HEK293 (cell line): ENCODE measurements around the gene C1orf167.

Source experiments
- CTCF ChIA-PET: fragments of 350-600 bp; formaldehyde crosslinking; extraction: SDS; loops from one replicate; lab custom pipeline; 2021; ENCODE audit warnings: antibody characterized with exemption; lab: Yijun Ruan, JAX
- POLR2A ChIA-PET: fragments of 300-600 bp; formaldehyde crosslinking; extraction: SDS; loops from one replicate; lab custom pipeline; 2020; ENCODE audit warnings: antibody characterized with exemption, inconsistent platforms; lab: Yijun Ruan, JAX
- H3K27ac ChIP-seq: fragments of 200-500 bp; sonication (Bioruptor generic); 2 replicates; pipeline ENCODE4 v1.5.1; 2014; ENCODE audit warnings: low read depth, low read length, control low read depth, inconsistent platforms; ENCODE audit errors: extremely low read depth
- H3K36me3 ChIP-seq, 2 experiments: fragments of 200-500 bp in 1 of 2; sonication (Bioruptor generic) in 1 of 2; 1 replicate in 1 of 2; 2 replicates in 1 of 2; pipeline ENCODE4 v1.5.1; 2014 to 2017; ENCODE audit warnings: inconsistent platforms in 2 of 2, low read length in 2 of 2; ENCODE audit not compliant: control insufficient read depth in 2 of 2, insufficient read depth in 1 of 2
- H3K4me1 ChIP-seq: fragments of 200-500 bp; sonication (Bioruptor generic); 2 replicates; pipeline ENCODE4 v1.5.1; 2014; ENCODE audit warnings: mild to moderate bottlenecking, low read length, inconsistent platforms; ENCODE audit not compliant: control insufficient read depth, insufficient read depth
- H3K4me3 ChIP-seq: 2 replicates; pipeline ENCODE4 v1.5.1; 2011; ENCODE audit warnings: low read depth, mild to moderate bottlenecking, control low read depth, low read length, moderate library complexity
- H3K9me3 ChIP-seq: fragments of 200-500 bp; sonication (Bioruptor generic); 2 replicates; pipeline ENCODE4 v1.5.1; 2014; ENCODE audit warnings: low read depth, low read length, inconsistent platforms; ENCODE audit not compliant: control insufficient read depth, insufficient read depth
- BCL11A ChIP-seq: fragments of 450-650 bp; formaldehyde crosslinking; IDR thresholded peaks from 2 replicates; pipeline ENCODE4 v1.5.1; 2016; ENCODE audit warnings: low read depth, missing biosample characterization, missing genetic modification characterization
- EGR2 ChIP-seq: fragments of 450-650 bp; formaldehyde crosslinking; IDR thresholded peaks from 2 replicates; pipeline ENCODE4 v1.5.1; 2016; ENCODE audit warnings: low read depth, missing biosample characterization, missing genetic modification characterization
- GFI1B ChIP-seq: fragments of 450-650 bp; formaldehyde crosslinking; IDR thresholded peaks from 2 replicates; pipeline ENCODE4 v1.5.1; 2016; ENCODE audit warnings: missing biosample characterization, missing genetic modification characterization
- IKZF3 ChIP-seq: fragments of 450-650 bp; IDR thresholded peaks from 2 replicates; pipeline ENCODE4 v1.5.0; 2018; ENCODE audit warnings: missing biosample characterization, mild to moderate bottlenecking, missing genetic modification characterization, moderate library complexity
- KLF16 ChIP-seq: fragments of 450-650 bp; formaldehyde crosslinking; IDR thresholded peaks from 2 replicates; pipeline ENCODE4 v1.5.1; 2017; ENCODE audit warnings: missing biosample characterization, missing genetic modification characterization
- MEIS1 ChIP-seq: sonication (generic); formaldehyde crosslinking; IDR thresholded peaks from 2 replicates; pipeline ENCODE4 v1.8.1; 2022; ENCODE audit warnings: missing genetic modification reagents, mild to moderate bottlenecking, borderline replicate concordance
- MZF1 ChIP-seq: fragments of 450-650 bp; formaldehyde crosslinking; IDR thresholded peaks from 2 replicates; pipeline ENCODE4 v1.5.1; 2017; ENCODE audit warnings: missing biosample characterization, missing genetic modification characterization, borderline replicate concordance
- SCRT2 ChIP-seq: fragments of 450-650 bp; formaldehyde crosslinking; IDR thresholded peaks from 2 replicates; pipeline ENCODE4 v1.5.1; 2016; ENCODE audit warnings: missing biosample characterization, missing genetic modification characterization
- SP3 ChIP-seq: fragments of 450-650 bp; formaldehyde crosslinking; IDR thresholded peaks from 2 replicates; pipeline ENCODE4 v1.5.1; 2016; ENCODE audit warnings: missing biosample characterization, missing genetic modification characterization
- ZNF114 ChIP-seq: fragments of 450-650 bp; formaldehyde crosslinking; IDR thresholded peaks from 2 replicates; pipeline ENCODE4 v1.5.0; 2017; ENCODE audit warnings: missing biosample characterization, missing genetic modification characterization
- ZNF585B ChIP-seq: fragments of 450-650 bp; formaldehyde crosslinking; IDR thresholded peaks from 2 replicates; pipeline ENCODE4 v1.5.1; 2016; ENCODE audit warnings: missing biosample characterization, missing genetic modification characterization
- ZNF76 ChIP-seq: fragments of 450-650 bp; formaldehyde crosslinking; IDR thresholded peaks from 2 replicates; pipeline ENCODE4; 2016; ENCODE audit warnings: low read depth, missing biosample characterization, missing genetic modification characterization, borderline replicate concordance
- ZNF785 ChIP-seq: fragments of 450-650 bp; formaldehyde crosslinking; IDR thresholded peaks from 2 replicates; pipeline ENCODE4 v1.5.1; 2016; ENCODE audit warnings: missing biosample characterization, missing genetic modification characterization
- TF ChIP-seq, protein P1 (sequence below): fragments of 450-650 bp; formaldehyde crosslinking; conservative IDR thresholded peaks from 2 replicates; pipeline ENCODE4 v1.5.1; 2016; ENCODE audit warnings: low read depth, missing biosample characterization, missing genetic modification characterization
- TF ChIP-seq, protein P2 (sequence below): fragments of 450-650 bp; formaldehyde crosslinking; IDR thresholded peaks from 2 replicates; pipeline ENCODE4 v1.5.1; 2016; ENCODE audit warnings: missing biosample characterization, missing genetic modification characterization
- TF ChIP-seq, protein P3 (sequence below): fragments of 450-650 bp; formaldehyde crosslinking; IDR thresholded peaks from 2 replicates; pipeline ENCODE4 v1.5.1; 2016; ENCODE audit warnings: missing biosample characterization, missing genetic modification characterization, borderline replicate concordance
- TF ChIP-seq, protein P4 (sequence below): fragments of 450-650 bp; formaldehyde crosslinking; IDR thresholded peaks from 2 replicates; pipeline ENCODE4 v1.5.1; 2016; ENCODE audit warnings: missing biosample characterization, missing genetic modification characterization
- TF ChIP-seq, protein P5 (sequence below): fragments of 450-650 bp; formaldehyde crosslinking; IDR thresholded peaks from 2 replicates; pipeline ENCODE4 v1.5.1; 2017; ENCODE audit warnings: missing biosample characterization, missing genetic modification characterization

C1orf167 gene

DNA sequence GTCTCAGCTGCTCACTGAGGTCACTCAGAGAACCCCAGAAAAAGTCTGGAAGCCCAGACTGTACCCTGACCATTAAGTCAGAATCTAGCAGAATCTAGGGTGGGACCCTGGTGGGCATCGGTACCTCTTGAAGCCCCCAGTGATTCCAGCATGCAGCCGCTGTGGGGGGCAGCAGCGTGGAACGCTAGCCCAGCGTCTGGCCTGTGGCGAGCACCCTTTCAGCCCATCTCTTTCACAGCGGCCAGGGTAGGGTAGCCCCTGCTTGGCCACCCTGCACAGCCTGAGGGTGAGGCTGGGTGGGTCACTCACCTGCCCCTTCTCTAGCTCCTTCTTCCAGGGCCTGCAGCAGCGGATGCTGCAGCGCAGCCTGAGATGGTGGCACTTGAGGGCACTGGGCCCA lies 16.3 kb downstream of the C1orf167 start:
- no peak overlapping the region for H3K4me3 ChIP-seq
- no peaks in the 10 kb centered on the region for H3K9me3 ChIP-seq
- no peak for TF ChIP-seq ZNF785
- TF ChIP-seq IKZF3 (tag by site-specific recombination), result no peak
- TF ChIP-seq MEIS1 (CRISPR knock-in tag), result no peak
- no peak for TF ChIP-seq BCL11A (tag by site-specific recombination)
- no peak for TF ChIP-seq SP3 (tag by site-specific recombination)
- TF ChIP-seq MZF1 (tag by site-specific recombination), result no peak
- no peak for TF ChIP-seq ZNF76 (tag by site-specific recombination)
- TF ChIP-seq GFI1B, result no peak
- no peak for TF ChIP-seq SCRT2 (tag by site-specific recombination)
- TF ChIP-seq, protein P1, sequence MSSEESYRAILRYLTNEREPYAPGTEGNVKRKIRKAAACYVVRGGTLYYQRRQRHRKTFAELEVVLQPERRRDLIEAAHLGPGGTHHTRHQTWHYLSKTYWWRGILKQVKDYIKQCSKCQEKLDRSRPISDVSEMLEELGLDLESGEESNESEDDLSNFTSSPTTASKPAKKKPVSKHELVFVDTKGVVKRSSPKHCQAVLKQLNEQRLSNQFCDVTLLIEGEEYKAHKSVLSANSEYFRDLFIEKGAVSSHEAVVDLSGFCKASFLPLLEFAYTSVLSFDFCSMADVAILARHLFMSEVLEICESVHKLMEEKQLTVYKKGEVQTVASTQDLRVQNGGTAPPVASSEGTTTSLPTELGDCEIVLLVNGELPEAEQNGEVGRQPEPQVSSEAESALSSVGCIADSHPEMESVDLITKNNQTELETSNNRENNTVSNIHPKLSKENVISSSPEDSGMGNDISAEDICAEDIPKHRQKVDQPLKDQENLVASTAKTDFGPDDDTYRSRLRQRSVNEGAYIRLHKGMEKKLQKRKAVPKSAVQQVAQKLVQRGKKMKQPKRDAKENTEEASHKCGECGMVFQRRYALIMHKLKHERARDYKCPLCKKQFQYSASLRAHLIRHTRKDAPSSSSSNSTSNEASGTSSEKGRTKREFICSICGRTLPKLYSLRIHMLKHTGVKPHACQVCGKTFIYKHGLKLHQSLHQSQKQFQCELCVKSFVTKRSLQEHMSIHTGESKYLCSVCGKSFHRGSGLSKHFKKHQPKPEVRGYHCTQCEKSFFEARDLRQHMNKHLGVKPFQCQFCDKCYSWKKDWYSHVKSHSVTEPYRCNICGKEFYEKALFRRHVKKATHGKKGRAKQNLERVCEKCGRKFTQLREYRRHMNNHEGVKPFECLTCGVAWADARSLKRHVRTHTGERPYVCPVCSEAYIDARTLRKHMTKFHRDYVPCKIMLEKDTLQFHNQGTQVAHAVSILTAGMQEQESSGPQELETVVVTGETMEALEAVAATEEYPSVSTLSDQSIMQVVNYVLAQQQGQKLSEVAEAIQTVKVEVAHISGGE (tag by site-specific recombination), result no peak
- TF ChIP-seq ZNF114 (tag by site-specific recombination), result no peak
- TF ChIP-seq KLF16 (tag by site-specific recombination), result no peak
- TF ChIP-seq, protein P2, sequence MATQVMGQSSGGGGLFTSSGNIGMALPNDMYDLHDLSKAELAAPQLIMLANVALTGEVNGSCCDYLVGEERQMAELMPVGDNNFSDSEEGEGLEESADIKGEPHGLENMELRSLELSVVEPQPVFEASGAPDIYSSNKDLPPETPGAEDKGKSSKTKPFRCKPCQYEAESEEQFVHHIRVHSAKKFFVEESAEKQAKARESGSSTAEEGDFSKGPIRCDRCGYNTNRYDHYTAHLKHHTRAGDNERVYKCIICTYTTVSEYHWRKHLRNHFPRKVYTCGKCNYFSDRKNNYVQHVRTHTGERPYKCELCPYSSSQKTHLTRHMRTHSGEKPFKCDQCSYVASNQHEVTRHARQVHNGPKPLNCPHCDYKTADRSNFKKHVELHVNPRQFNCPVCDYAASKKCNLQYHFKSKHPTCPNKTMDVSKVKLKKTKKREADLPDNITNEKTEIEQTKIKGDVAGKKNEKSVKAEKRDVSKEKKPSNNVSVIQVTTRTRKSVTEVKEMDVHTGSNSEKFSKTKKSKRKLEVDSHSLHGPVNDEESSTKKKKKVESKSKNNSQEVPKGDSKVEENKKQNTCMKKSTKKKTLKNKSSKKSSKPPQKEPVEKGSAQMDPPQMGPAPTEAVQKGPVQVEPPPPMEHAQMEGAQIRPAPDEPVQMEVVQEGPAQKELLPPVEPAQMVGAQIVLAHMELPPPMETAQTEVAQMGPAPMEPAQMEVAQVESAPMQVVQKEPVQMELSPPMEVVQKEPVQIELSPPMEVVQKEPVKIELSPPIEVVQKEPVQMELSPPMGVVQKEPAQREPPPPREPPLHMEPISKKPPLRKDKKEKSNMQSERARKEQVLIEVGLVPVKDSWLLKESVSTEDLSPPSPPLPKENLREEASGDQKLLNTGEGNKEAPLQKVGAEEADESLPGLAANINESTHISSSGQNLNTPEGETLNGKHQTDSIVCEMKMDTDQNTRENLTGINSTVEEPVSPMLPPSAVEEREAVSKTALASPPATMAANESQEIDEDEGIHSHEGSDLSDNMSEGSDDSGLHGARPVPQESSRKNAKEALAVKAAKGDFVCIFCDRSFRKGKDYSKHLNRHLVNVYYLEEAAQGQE (tag by site-specific recombination), result no peak
- no peak for TF ChIP-seq EGR2 (tag by site-specific recombination)
- TF ChIP-seq, protein P3, sequence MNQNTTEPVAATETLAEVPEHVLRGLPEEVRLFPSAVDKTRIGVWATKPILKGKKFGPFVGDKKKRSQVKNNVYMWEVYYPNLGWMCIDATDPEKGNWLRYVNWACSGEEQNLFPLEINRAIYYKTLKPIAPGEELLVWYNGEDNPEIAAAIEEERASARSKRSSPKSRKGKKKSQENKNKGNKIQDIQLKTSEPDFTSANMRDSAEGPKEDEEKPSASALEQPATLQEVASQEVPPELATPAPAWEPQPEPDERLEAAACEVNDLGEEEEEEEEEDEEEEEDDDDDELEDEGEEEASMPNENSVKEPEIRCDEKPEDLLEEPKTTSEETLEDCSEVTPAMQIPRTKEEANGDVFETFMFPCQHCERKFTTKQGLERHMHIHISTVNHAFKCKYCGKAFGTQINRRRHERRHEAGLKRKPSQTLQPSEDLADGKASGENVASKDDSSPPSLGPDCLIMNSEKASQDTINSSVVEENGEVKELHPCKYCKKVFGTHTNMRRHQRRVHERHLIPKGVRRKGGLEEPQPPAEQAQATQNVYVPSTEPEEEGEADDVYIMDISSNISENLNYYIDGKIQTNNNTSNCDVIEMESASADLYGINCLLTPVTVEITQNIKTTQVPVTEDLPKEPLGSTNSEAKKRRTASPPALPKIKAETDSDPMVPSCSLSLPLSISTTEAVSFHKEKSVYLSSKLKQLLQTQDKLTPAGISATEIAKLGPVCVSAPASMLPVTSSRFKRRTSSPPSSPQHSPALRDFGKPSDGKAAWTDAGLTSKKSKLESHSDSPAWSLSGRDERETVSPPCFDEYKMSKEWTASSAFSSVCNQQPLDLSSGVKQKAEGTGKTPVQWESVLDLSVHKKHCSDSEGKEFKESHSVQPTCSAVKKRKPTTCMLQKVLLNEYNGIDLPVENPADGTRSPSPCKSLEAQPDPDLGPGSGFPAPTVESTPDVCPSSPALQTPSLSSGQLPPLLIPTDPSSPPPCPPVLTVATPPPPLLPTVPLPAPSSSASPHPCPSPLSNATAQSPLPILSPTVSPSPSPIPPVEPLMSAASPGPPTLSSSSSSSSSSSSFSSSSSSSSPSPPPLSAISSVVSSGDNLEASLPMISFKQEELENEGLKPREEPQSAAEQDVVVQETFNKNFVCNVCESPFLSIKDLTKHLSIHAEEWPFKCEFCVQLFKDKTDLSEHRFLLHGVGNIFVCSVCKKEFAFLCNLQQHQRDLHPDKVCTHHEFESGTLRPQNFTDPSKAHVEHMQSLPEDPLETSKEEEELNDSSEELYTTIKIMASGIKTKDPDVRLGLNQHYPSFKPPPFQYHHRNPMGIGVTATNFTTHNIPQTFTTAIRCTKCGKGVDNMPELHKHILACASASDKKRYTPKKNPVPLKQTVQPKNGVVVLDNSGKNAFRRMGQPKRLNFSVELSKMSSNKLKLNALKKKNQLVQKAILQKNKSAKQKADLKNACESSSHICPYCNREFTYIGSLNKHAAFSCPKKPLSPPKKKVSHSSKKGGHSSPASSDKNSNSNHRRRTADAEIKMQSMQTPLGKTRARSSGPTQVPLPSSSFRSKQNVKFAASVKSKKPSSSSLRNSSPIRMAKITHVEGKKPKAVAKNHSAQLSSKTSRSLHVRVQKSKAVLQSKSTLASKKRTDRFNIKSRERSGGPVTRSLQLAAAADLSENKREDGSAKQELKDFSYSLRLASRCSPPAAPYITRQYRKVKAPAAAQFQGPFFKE (tag by site-specific recombination), result no peak
- TF ChIP-seq, protein P4, sequence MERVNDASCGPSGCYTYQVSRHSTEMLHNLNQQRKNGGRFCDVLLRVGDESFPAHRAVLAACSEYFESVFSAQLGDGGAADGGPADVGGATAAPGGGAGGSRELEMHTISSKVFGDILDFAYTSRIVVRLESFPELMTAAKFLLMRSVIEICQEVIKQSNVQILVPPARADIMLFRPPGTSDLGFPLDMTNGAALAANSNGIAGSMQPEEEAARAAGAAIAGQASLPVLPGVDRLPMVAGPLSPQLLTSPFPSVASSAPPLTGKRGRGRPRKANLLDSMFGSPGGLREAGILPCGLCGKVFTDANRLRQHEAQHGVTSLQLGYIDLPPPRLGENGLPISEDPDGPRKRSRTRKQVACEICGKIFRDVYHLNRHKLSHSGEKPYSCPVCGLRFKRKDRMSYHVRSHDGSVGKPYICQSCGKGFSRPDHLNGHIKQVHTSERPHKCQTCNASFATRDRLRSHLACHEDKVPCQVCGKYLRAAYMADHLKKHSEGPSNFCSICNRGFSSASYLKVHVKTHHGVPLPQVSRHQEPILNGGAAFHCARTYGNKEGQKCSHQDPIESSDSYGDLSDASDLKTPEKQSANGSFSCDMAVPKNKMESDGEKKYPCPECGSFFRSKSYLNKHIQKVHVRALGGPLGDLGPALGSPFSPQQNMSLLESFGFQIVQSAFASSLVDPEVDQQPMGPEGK (tag by site-specific recombination), result no peak
- TF ChIP-seq ZNF585B, result no peak
- TF ChIP-seq, protein P5, sequence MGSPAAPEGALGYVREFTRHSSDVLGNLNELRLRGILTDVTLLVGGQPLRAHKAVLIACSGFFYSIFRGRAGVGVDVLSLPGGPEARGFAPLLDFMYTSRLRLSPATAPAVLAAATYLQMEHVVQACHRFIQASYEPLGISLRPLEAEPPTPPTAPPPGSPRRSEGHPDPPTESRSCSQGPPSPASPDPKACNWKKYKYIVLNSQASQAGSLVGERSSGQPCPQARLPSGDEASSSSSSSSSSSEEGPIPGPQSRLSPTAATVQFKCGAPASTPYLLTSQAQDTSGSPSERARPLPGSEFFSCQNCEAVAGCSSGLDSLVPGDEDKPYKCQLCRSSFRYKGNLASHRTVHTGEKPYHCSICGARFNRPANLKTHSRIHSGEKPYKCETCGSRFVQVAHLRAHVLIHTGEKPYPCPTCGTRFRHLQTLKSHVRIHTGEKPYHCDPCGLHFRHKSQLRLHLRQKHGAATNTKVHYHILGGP (tag by site-specific recombination), result no peak
- H3K4me1 ChIP-seq, result no peaks in the 10 kb centered on the region
- POLR2A ChIA-PET, result interaction anchor here (0.7 kb wide), 1 partner anchor 258 kb away, joined by 5 read pairs; no protein-coding TSS in a partner anchor
- CTCF ChIA-PET, result no interaction called here
- no peaks in the 10 kb centered on the region for H3K36me3 ChIP-seq
- H3K27ac ChIP-seq, result no peak overlapping the region
